ENCODE results near the gene FAM13A.

FAM13A gene

DNA sequence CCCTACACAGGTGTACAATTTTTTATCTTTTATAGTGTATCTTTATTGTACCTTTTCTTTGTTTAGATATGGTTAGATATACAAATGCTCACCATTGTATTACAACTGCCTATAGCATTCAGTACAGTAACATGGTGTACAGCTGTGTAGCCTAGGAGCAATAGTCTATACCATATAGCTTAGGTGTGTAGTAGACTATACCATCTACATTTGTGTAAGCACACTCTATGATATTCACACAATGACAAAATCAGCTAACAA lies 80.3 kb downstream of the FAM13A start:
- Histone ChIP-seq H3K27ac (ENCODE audit: low read depth, low read length) (no peak overlapping the region), H3K9me3 (ENCODE audit: control insufficient read depth, insufficient read depth, low read length) (no peaks in the 10 kb centered on the region), H3K79me2 (ENCODE audit: control insufficient read depth, low read length) (no peaks in the 10 kb centered on the region), H3K4me2 (ENCODE audit: low read length) (no peak overlapping the region), H3K36me3 (ENCODE audit: control insufficient read depth, low read length) (no peaks in the 10 kb centered on the region), H3F3A (ENCODE audit: control insufficient read depth, insufficient read depth) (no peaks in the 10 kb centered on the region), H3K4me1 (ENCODE audit: control insufficient read depth, low read length) (no peaks in the 10 kb centered on the region), H3K4me3 (ENCODE audit: low read length) (no peak overlapping the region), H3K27me3 (ENCODE audit: control insufficient read depth, low read length) (no peaks in the 10 kb centered on the region), H3K9me2 (replicated peaks; ENCODE audit: control insufficient read depth, low read length) (no peaks in the 10 kb centered on the region), H4K20me1 (ENCODE audit: control insufficient read depth, insufficient read depth, low read depth, low read length) (no peaks in the 10 kb centered on the region)
- no peak for TF ChIP-seq EZH2phosphoT487 (IDR thresholded peaks at IDR 0.05; ENCODE audit: borderline replicate concordance, low read length)
- TF ChIP-seq, protein P1, sequence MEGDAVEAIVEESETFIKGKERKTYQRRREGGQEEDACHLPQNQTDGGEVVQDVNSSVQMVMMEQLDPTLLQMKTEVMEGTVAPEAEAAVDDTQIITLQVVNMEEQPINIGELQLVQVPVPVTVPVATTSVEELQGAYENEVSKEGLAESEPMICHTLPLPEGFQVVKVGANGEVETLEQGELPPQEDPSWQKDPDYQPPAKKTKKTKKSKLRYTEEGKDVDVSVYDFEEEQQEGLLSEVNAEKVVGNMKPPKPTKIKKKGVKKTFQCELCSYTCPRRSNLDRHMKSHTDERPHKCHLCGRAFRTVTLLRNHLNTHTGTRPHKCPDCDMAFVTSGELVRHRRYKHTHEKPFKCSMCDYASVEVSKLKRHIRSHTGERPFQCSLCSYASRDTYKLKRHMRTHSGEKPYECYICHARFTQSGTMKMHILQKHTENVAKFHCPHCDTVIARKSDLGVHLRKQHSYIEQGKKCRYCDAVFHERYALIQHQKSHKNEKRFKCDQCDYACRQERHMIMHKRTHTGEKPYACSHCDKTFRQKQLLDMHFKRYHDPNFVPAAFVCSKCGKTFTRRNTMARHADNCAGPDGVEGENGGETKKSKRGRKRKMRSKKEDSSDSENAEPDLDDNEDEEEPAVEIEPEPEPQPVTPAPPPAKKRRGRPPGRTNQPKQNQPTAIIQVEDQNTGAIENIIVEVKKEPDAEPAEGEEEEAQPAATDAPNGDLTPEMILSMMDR (IDR thresholded peaks at IDR 0.05; ENCODE audit: low read depth, low read length, poor library complexity, severe bottlenecking): no peak

DNA sequence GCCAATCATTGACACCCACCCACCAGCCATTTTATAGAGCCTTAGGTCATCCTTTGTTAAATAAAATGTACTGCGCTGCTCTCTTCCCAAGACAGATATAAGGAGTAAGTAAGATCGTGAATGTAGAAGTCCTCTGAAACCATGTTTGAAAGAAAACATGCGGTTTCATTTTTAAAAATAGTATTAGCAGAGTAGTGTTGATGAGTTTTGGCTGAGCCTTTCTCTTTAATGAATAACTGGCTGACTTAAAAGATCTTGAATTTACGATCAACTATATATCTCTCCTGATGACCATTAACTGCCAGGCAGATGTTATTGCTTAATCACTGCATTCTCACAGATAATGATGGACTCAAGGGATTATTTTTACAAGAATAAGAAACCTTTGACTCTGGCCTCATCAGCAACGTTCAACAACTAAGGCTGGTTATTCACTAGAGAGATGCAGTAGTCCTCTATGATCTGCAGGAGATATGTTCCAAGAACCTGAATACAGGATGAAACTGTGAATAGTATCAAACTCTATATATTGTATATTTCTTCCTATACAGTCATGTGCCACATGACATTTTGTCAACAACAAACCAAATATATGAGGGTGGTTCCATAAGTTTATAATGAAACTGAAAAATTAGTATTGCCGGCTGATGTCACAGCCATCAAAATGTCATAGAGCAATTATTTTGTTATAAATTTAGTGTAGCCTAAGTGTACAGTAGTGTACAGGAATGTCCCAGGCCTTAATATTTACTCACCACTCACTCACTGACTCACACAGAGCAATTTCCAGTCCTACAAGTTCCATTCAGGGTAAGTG lies 80.8 kb downstream of the FAM13A start:
- Histone ChIP-seq H3K9me2 (replicated peaks; ENCODE audit: control insufficient read depth, low read length) (no peaks in the 10 kb centered on the region), H3K79me2 (ENCODE audit: control insufficient read depth, low read length) (no peaks in the 10 kb centered on the region)
- no peak for TF ChIP-seq EZH2phosphoT487 (IDR thresholded peaks at IDR 0.05; ENCODE audit: borderline replicate concordance, low read length)
- TF ChIP-seq, protein P1 (IDR thresholded peaks at IDR 0.05; ENCODE audit: low read depth, low read length, poor library complexity, severe bottlenecking): no peak

DNA sequence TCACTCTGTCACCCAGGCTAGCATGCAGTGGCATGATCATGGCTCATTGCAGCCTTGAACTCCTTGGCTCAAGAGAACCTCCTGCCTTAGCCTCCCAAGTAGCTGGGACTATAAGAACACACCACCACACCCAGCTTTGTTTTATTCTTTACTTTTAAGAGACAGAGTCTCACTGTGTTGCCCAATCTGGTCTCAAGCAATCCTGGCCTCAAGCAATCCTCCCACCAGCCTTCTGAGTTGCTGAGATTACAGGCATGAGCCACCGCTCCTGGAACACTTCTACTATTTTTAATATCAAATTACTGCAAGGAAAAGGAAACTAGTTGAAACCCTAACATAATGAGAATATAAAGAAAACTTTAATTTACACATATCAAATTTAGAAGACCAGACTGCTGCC lies 85.4 kb downstream of the FAM13A start:
- Histone ChIP-seq H3K9me2 (replicated peaks; ENCODE audit: control insufficient read depth, low read length) (no peaks in the 10 kb centered on the region), H3K79me2 (ENCODE audit: control insufficient read depth, low read length) (no peaks in the 10 kb centered on the region), H3K27ac (ENCODE audit: low read depth, low read length) (no peak overlapping the region), H4K20me1 (ENCODE audit: control insufficient read depth, insufficient read depth, low read depth, low read length) (no peaks in the 10 kb centered on the region), H3K4me1 (ENCODE audit: control insufficient read depth, low read length) (no peaks in the 10 kb centered on the region), H3K36me3 (ENCODE audit: control insufficient read depth, low read length) (no peaks in the 10 kb centered on the region), H3K4me3 (ENCODE audit: low read length) (no peak overlapping the region), H3K4me2 (ENCODE audit: low read length) (no peak overlapping the region), H3F3A (ENCODE audit: control insufficient read depth, insufficient read depth) (no peaks in the 10 kb centered on the region), H3K9me3 (ENCODE audit: control insufficient read depth, insufficient read depth, low read length) (no peaks in the 10 kb centered on the region), H3K27me3 (ENCODE audit: control insufficient read depth, low read length) (no peaks in the 10 kb centered on the region)
- TF ChIP-seq, protein P1 (IDR thresholded peaks at IDR 0.05; ENCODE audit: low read depth, low read length, poor library complexity, severe bottlenecking): no peak
- TF ChIP-seq EZH2phosphoT487 (IDR thresholded peaks at IDR 0.05; ENCODE audit: borderline replicate concordance, low read length): no peak

More for the DNA sequence above, 80.8 kb downstream of the FAM13A start:
- H3K4me1 ChIP-seq (ENCODE audit: control insufficient read depth, low read length): no peaks in the 10 kb centered on the region
- no peak overlapping the region for H3K4me2 ChIP-seq (ENCODE audit: low read length)
- H3K9me3 ChIP-seq (ENCODE audit: control insufficient read depth, insufficient read depth, low read length): no peaks in the 10 kb centered on the region
- no peak overlapping the region for H3K4me3 ChIP-seq (ENCODE audit: low read length)
- no peaks in the 10 kb centered on the region for H3K27me3 ChIP-seq (ENCODE audit: control insufficient read depth, low read length)
- no peaks in the 10 kb centered on the region for H4K20me1 ChIP-seq (ENCODE audit: control insufficient read depth, insufficient read depth, low read depth, low read length)
- H3F3A ChIP-seq (ENCODE audit: control insufficient read depth, insufficient read depth): no peaks in the 10 kb centered on the region
- no peaks in the 10 kb centered on the region for H3K36me3 ChIP-seq (ENCODE audit: control insufficient read depth, low read length)
- no peak overlapping the region for H3K27ac ChIP-seq (ENCODE audit: low read depth, low read length)

Data from DOHH2 (cell line).